NCI-H146 treated with DMSO at 0.1 percent for 48 hours (cell line): ENCODE measurements around the gene GABRR1.

Experiments used
- DNase-seq: peaks from one replicate; lab custom pipeline; 2025; ENCODE audit not compliant: unreplicated experiment; lab: John Stamatoyannopoulos, UW

GABRR1 gene

DNA sequence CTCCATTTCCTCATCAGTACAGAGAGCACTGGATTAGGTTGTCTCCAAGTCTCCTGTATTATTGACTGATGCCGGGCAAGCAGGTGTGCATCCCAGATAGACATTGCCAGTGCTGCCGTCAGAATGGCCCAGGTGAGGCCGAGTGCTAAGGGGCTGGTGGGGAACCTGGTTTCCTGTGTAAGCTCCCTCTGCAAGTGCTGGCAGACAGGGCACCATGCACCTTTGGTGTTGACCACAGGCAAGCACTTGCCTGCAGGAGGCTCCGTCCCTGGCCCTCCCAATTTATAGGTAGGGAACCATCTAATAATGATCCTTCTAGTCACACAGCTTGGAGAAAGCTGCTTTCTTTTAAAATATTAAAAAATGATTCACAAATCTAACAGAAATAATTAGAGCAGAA is 747 bp downstream of the GABRR1 start:
- DNase-seq: no peak

DNA sequence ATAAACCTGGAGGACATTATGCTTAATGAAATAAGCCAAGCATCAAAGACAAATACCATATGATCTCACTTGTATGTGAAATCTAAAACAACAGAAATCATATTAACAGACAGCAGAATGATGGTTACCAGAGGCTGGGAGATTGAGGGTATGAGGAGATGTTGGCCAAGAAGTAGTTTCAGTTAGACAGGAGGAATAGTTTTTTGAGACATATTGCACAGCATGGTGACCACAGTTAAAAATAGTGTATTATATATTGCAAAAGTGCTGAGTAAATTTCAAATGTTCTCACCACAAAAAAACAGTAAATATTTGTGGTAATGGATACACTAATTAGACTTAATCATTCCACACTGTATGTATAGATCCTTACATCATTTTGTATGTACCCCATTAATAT is 1.8 kb downstream of the GABRR1 start:
- no peak for DNase-seq

DNA sequence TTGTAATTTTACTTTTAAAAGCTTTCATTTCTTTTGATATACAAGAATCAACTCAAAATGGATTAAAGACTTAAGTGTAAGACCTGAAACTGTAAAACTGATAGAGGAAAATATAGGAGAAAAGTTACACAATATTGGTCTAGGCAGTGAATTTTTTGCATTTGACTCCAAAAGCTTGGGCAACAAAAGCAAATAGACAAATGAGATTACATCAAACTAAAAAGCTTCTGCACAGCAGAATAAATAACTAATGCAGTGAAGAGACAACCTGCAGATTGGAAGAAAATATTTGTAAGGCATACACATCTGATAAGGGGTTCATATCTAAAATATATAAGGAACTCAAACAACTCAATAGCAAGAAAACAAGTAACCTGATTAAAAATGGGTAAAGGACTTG is 3.0 kb downstream of the GABRR1 start:
- no peak for DNase-seq

DNA sequence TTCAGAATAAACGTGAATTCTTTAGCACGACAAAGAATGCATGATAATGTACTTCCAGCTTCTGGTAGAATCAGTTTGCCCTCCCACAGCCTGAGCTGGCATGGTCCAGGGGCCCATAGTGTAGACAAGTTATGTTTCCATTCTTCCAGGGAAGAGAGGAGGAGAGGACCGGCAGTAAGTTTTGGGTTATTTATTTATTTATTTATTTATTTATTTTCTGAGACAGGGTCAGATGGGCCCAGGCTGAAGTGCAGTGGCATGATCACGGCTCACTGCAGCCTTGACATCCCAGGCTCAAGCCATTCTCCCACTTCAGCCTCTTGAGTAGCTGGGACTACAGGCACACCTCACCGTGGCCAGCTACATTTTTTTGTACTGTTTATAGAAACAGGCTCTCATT is 4.7 kb downstream of the GABRR1 start:
- DNase-seq: no peak

DNA sequence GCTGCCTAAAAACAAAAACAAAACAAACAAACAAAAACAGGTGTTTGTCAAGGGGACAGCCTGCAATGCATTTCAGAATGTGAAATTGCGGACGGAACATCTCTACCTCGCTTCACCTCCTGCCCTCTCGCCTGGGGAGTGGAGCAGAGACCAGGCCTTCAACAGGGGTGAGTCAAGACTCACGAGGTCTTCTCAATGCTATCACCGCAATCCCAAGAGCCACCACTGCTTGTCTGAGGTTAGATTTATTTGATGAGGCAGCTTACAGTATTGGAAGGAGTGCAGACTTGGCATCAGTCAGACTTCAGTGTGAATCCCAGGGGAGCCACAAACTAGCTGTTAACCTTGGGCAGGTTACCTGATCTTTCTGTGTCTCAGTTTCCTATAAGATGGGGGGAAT is 7.7 kb downstream of the GABRR1 start:
- no peak for DNase-seq

DNA sequence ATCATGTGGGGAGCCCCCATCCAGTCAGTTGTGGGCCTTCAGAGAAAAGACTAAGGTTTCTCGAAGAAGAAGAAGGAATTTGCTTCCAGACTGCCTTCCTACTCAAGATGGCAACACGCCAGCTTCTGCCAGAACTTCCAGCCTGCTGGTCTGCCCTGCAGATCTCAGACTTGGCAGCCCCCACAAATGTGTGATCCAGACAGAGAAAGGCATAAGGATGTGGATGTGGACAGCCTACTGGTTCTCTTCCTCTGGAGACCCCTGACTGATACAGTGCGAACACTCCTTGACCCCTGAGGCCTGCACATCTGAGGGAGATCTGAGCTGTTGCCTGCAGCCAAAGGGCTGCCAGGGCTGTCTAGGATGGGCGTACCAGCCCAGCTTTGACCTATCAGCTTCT is 8.6 kb downstream of the GABRR1 start:
- no peak for DNase-seq

DNA sequence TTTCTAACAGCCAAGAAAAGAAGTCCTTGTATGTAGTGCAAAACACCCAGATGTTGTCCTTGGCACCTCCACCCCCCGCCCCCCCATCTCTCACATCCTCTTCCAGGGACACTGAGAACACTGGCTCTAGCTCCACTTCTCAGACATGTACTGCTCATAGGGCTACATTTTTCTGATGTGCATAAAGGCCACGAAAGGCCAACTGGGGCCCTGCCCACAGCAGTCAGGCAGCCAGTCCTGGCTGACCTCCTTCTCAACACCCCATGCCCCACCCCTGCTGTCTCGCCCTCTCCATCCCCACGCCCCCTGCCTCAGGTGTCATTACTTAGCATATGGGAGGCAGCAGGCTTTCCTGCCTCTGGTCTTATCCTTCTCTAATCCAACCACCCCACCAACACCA is 11.3 kb downstream of the GABRR1 start:
- DNase-seq: no peak

DNA sequence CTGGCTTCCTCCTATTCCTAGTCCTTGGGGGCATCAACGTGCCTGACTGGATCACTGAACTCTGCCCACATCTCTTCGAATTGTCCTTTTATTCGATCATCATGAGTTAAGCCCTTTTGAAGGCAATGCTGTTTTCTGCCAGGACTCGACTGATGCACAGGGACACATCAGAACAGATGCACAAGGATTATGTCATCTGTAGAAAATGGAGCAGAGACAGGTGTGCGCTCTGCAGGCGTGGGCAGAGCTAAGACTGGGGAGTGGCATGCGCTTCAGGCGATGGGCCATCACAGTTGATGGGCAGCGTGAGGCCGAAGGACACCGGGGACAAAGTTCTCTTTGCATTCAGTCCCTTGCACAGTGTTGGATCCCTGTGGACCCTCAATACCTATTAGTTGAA is 13.1 kb downstream of the GABRR1 start:
- DNase-seq: no peak

DNA sequence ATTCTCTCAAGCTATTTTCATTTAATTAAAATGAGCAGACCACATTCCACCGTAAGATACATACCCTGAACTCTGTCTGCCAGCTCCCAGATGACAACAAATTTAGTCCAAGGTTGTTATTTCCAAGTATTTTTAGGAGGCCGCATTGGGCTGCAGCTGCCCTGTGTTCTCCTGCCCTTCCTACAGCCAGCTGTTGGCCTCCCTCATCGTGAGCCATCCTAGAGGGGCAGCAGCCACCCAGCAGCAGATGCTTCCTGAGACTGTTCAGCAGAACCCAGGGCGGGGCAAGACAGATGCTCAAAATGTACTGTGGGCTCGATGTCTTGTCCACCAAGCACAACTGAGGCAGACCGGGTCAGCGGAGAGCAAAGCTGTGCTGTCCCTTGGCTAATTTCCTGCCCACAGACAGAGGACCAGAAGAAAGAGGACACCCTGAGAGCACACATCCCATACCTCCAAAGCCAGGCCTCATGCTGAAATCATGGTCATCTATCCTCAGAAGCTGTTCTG is 16.4 kb downstream of the GABRR1 start:
- DNase-seq: no peak

DNA sequence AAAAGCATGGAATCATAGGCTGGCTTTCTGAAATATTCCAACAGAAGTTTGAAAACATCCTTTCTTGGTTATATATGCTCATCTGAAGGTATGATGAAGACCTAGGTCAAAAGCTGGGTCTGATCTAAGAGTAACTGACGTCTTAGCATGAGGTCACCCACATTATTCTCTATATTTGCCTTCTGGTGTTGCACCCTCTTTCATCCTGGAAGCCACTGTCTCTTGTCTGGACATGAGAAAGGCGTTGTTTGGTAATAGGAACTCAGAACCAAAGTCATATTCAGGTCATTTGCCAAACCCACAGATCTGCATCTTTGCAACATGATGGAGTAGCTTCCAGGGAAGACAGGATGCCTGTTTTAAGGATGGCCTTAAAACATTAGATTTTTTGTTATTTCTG is 17.6 kb downstream of the GABRR1 start:
- no peak for DNase-seq

DNA sequence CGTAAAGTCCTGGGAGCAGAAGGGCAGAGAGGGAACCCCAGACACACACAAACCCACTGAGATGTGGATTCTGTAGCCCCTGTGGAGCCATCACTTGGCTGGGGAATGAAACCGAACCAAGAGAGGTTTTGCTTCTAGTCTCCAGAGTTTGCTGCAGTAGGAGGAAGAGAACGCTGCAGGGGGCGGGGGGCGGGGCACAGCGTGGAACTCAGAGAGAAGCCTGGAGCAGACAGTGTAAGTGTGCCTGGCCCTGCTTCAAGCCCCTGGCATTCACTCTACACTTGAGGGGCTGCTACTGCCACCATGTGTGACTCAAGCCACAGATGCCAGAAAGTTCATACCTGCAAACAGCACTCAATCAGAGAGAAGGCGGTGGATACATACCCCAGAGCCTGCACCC is 18.9 kb downstream of the GABRR1 start:
- DNase-seq: no peak

DNA sequence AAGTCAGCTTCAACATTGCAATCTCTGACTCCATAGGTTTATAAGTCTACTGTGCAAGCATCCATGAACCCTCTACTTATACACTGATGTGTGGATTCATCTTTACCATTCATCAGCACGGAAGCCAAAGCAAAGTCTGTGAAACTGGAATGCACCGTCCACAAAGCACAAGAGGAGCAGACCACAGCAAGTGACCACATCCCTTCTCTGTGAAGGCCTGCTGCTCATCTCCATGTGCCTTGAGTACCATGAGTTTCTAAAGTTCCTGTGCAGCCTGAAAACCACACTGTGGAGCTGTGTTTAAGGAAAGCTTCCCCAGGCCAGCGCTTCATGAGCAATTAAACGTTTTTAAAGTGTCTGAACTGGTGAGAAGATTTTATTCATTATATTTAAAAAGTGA is 20.0 kb downstream of the GABRR1 start:
- no peak for DNase-seq

DNA sequence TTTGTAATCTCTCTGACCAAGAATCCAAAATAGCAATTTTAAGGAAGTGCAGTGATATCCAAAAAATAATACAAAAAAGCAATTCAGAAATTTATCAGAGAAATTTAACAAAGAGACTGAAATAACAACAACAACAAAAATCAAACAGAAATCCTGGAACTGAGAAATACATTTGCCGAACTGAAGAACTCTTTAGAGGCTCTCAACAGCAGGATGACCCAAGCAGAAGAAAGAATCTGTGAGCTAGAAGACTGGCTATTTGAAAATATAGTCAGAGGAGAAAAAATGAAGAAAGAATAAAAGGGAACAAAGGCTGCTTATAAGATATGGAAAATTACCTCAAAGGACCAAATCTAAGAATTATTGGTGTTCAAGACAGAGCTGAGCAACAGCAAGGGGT is 22.6 kb downstream of the GABRR1 start:
- no peak for DNase-seq

DNA sequence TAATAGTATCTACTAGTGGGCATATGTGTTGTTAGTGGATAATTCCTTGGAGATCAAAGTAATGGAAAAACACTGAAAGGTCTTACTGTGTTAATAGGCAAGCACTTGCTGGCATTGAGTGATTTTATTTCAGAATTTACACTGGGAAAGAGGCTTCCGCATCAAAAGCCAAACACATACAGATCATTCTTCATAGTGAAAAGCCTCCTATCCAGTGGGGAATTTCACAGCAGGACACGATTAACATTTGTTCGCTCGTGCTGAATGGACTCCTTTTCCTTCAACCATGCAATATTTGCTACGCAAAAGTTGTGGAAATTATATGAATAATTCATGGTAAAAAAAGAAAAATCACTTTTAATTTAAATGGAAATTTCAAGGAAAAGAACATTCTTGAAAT is 26.4 kb downstream of the GABRR1 start:
- no peak for DNase-seq

DNA sequence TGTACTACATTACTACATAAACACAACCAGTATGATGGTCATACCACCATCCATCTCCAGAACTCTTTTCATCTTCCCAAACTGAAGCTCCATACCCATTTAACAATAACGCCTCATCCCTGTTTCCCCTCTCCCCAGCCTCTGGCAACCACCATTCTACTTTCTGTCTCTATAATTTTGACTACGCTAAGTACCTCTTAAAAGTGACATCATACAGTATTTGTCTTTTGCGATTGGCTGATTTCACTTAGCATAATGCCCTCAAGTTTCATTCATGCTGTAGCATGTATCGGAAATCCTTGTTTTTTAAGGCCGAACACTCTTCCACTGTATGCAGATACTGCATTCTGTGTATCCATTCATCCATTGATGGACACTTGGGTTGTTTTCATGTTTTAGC is 29.7 kb downstream of the GABRR1 start:
- DNase-seq: no peak

DNA sequence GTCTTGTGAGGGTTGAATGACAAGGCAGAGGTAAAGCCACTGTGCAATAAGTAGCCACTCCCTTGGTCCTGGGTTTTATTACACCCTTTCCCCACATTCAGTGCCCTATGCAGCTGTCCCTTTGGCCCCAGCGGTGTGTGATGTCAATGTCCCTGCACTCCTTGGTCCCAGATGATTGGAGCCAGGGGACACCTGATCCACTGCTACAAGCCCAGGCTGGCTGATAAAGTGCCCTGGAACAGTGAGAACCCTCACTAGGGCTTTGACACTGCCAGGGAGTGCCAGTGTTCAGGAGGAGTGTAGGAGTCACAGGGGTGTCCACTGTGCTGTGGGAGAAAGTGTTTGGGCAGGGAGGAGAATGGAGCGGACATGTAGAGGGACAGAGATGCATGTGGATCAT is 30.4 kb downstream of the GABRR1 start:
- no peak for DNase-seq

DNA sequence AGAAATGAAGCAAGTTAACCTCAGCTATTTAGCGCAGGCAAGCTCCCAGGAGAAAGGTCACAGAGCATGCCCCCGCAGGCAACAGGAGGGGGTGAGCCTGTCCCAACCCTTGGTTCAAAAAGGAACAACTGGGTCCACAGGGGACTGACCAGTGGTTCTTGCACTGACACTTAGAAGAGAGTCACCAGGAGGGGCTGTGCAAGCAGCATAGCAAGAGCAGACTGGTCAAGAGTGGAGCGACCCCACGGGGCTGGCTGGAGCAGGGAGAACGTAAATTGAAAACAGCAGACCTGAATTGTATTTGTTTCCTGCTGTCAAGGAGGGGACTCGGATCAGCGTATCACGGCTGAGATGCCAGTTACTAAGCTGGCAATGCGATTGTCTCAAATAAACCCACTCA is 32.8 kb downstream of the GABRR1 start:
- DNase-seq: no peak

DNA sequence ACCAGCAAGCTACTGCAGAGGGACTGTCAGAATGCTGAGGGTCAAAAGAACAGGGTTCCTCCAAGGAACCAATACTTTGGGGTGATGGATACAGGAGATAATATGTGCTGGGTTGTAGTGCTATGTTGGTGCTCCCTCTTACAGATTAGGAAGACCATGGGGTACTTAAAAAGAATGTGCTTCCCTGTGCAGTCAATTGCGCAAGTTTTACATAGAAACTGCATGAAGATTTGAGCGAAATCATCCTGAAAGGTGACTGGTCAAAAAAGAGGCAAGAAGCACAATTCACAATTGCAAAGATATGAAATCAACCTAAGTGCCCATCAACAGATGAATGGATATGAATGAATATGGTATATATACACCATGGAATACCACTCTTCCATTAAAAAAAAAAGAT is 33.9 kb downstream of the GABRR1 start:
- no peak for DNase-seq

DNA sequence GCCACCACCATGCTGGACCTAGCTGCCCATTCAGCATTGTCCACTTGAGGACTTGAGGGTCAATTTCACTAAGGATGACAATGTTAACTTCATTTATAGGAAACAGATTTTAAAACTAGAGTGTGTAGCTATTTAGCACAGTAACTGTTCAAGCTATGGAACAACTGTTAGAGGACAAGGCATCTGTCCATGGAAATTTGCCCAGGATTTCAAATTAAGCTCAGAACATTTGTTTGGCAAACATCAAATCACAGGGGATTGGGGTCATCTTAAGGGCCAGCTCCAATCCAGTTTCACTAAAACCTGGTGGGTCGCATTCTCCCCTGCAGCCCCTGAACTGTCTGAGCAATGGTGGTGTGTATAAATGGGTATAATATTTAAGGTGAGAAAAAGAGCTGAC is 36.2 kb downstream of the GABRR1 start:
- DNase-seq: no peak

DNA sequence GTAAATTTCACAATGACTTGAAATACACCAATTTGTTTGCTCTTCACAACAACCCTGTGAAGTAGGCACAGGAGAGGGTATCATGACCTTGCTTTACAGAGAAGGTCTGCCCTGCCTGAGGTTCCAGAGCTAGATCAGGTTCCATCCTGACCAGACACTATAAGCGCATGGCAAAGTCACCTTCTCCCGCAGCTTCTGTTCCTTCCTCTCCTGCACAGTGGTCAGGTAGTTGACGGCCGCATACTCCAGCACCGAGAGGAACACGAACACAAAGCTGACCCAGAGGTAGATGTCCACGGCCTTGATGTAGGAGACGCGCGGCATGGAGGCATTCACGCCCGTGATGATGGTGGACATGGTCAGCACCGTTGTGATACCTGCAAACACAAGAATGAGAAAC is 37.0 kb downstream of the GABRR1 start:
- no peak for DNase-seq

DNA sequence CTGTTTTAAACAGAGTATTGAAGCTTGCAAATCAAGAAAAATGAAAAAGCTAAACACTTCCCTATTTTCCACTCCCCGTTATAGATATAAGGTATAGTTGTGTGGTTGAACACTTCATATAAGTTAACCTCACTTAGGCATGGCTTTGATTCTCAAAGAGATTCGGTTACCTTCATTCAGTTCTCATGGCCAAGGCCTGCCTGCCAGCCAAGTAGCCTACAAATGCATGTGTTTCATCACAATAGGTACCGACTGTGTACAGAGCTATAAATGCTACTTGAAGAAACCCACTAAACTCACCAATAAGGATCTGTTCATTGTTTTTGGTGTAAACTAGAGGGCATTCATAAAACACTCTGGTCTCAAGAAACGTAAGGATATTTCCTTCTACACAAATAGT is 43.5 kb downstream of the GABRR1 start:
- DNase-seq: no peak

DNA sequence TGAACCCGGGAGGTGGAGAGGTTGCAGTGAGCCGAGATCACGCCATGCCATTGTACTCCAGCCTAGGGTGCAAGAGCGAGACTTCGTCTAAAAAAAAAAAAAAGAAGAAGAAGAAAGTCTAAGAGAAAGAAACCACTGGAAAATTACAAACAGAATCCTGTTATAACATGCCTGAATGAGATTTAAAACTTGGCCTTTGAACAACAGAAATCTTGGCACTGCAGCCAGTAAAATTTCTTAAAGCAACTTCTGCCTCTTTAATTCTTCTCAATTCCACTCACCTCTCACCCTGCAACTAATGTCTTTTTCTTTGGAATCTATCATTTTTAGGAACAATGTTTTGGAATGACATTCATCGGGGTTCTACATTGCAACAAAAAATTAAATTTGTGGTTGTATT is 45.0 kb downstream of the GABRR1 start:
- DNase-seq: no peak

DNA sequence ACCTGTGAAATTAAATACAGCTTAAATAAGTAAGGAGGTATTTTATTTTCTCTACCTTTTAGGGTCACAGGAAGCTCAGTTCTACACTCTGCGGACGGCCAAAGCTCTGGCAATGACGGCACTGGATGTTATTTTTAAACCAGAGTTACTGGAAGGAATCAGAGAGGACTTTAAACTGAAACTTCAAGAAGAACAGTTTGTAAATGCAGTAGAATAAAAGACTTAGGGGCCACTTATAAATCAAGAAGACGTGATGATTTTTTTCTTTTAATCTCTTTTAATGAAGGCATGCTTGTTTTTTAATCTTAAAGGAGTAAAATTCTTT is 55.1 kb downstream of the GABRR1 start:
- DNase-seq: no peak

DNA sequence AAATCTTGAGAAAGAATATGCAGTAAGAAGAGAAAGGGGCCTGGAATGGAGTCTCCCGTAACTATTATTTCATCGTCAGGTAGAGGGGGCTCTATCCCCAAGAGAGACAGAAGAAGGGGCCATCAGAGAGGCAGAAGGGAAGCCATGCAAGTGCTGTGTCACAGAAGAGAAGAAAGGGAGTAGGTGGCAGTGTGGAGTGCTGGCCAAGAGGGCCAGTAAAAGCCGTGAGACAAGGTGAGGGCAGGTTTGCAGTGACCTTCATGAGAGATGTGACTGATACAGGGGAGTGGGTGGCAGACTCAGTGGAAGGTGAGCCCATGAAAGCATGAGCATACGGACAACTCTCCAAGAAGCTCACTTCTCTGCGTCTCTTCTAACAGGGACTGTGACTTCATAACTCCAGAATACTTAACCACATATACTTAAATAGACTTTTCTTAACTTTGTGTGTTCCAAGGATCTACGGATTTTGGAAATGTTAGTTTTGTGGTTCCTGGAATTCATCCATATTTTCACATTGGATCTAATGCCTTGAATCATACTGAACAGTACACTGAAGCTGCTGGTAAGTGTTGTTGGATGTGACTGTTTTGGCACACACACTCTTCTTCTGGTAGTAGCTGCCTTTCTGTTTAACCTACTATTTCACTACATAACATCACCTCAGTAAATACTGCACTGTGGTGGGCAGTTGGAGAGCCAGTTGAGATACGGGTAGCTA is 55.7 kb downstream of the GABRR1 start:
- no peak for DNase-seq
